ENCODE results near the gene NTNG1.

DNA sequence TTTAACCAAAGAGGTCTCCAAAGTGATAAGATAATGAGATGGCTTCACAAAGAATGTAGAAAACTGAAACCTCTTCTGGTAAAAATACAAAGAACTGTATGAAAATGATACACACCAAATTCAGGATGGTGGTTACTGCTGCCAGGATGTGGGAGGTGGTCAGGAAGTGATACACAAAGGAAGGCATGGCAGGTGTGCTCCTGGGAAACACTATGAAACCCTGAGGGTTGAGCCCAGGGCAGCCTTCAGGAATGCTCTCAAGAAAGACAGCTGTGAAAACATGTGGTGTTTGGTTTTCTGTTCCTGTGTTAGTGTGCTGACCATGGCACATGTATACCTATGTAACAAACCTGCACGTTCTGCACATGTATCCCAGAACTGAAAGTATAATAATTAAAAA is 109.3 kb downstream of the NTNG1 start:
- no peak for TF ChIP-seq CTCF (IDR thresholded peaks at IDR 0.05)
- TF ChIP-seq POLR2A (IDR thresholded peaks at IDR 0.05) = no peak
